KMS-11 (cell line): ENCODE data around the gene MCOLN1.

Experiments
- H2AFZ ChIP-seq: fragments of 200-600 bp; sonication (generic); 2 replicates; pipeline ENCODE4 v1.6.1; 2016; ENCODE audit warnings: antibody characterized with exemption, mixed run types, low read depth
- H3K27ac ChIP-seq: fragments of 200-600 bp; sonication (generic); 2 replicates; pipeline ENCODE4 v1.6.1; 2016; ENCODE audit warnings: mild to moderate bottlenecking, mixed run types
- H3K27me3 ChIP-seq: fragments of 200-600 bp; sonication (generic); 2 replicates; pipeline ENCODE4 v1.6.1; 2017; ENCODE audit warnings: mild to moderate bottlenecking, low read depth, mixed run types, moderate library complexity; ENCODE audit not compliant: insufficient read depth
- H3K36me3 ChIP-seq: fragments of 200-600 bp; sonication (generic); 2 replicates; pipeline ENCODE4 v1.6.1; 2017; ENCODE audit warnings: mild to moderate bottlenecking, mixed run types; ENCODE audit not compliant: insufficient read depth
- H3K4me1 ChIP-seq: fragments of 200-600 bp; sonication (generic); 2 replicates; pipeline ENCODE4 v1.6.1; 2016; ENCODE audit warnings: mild to moderate bottlenecking, low read depth, mixed run types; ENCODE audit not compliant: poor library complexity, severe bottlenecking
- H3K4me2 ChIP-seq: fragments of 200-600 bp; sonication (generic); 2 replicates; pipeline ENCODE4 v1.7.0; 2016; ENCODE audit warnings: mild to moderate bottlenecking, mixed run types
- H3K4me3 ChIP-seq: fragments of 200-600 bp; sonication (generic); IDR thresholded peaks from 2 replicates; pipeline ENCODE4 v1.6.1; 2017; ENCODE audit warnings: low read depth, low read length, mixed read lengths; ENCODE audit not compliant: insufficient read depth
- H3K79me2 ChIP-seq: fragments of 200-600 bp; sonication (generic); 2 replicates; pipeline ENCODE4 v1.6.1; 2016; ENCODE audit warnings: low read depth, mixed run types; ENCODE audit not compliant: insufficient read depth
- H3K9ac ChIP-seq: fragments of 200-600 bp; sonication (generic); 2 replicates; pipeline ENCODE4 v1.6.1; 2016; ENCODE audit warnings: mild to moderate bottlenecking, mixed run types
- H4K20me1 ChIP-seq: fragments of 200-600 bp; sonication (generic); 2 replicates; pipeline ENCODE4 v1.6.1; 2016; ENCODE audit warnings: mild to moderate bottlenecking, mixed run types; ENCODE audit not compliant: insufficient read depth
- TF ChIP-seq, protein P1 (sequence below): fragments of 200-600 bp; sonication (generic); conservative IDR thresholded peaks from 2 replicates; pipeline ENCODE4 v1.6.1; 2017; ENCODE audit warnings: low read depth, mild to moderate bottlenecking, antibody characterized with exemption, low read length, moderate library complexity, mixed read lengths

The MCOLN1 gene

DNA sequence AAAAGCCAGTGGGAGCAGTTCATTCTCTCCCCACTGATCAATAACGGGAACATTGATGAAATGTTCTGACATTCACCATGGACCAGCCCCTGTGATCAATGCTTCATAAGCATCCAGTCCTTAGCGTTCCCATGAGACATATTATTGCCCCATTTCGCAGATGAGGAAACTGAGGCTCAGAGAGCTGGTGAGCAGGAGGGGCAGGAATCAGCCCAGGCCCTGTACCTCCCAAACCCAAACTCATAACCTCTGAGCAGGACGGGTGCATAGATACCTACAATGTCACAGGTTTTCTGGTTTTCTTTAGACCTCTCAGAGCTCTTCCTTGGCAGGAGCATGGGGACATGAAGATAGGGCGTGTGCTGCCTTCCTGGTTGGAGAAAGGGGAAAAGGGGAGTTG lies 2.1 kb downstream of the MCOLN1 start:
- Histone ChIP-seq H3K4me1 (peaks cover 12% of the 10 kb centered on the region), H3K79me2 (peaks cover 6% of the 10 kb centered on the region; the same call in 1 of the 2 replicates), H3K27me3 (no peaks in the 10 kb centered on the region), H3K4me2 (no peak overlapping the region), H3K9ac (no peak overlapping the region), H4K20me1 (no peaks in the 10 kb centered on the region), H3K36me3 (no peaks in the 10 kb centered on the region), H3K4me3 (no peak overlapping the region), H3K27ac (no peak overlapping the region), H2AFZ (no peak overlapping the region)
- TF ChIP-seq, protein P1, sequence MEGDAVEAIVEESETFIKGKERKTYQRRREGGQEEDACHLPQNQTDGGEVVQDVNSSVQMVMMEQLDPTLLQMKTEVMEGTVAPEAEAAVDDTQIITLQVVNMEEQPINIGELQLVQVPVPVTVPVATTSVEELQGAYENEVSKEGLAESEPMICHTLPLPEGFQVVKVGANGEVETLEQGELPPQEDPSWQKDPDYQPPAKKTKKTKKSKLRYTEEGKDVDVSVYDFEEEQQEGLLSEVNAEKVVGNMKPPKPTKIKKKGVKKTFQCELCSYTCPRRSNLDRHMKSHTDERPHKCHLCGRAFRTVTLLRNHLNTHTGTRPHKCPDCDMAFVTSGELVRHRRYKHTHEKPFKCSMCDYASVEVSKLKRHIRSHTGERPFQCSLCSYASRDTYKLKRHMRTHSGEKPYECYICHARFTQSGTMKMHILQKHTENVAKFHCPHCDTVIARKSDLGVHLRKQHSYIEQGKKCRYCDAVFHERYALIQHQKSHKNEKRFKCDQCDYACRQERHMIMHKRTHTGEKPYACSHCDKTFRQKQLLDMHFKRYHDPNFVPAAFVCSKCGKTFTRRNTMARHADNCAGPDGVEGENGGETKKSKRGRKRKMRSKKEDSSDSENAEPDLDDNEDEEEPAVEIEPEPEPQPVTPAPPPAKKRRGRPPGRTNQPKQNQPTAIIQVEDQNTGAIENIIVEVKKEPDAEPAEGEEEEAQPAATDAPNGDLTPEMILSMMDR: no peak

DNA sequence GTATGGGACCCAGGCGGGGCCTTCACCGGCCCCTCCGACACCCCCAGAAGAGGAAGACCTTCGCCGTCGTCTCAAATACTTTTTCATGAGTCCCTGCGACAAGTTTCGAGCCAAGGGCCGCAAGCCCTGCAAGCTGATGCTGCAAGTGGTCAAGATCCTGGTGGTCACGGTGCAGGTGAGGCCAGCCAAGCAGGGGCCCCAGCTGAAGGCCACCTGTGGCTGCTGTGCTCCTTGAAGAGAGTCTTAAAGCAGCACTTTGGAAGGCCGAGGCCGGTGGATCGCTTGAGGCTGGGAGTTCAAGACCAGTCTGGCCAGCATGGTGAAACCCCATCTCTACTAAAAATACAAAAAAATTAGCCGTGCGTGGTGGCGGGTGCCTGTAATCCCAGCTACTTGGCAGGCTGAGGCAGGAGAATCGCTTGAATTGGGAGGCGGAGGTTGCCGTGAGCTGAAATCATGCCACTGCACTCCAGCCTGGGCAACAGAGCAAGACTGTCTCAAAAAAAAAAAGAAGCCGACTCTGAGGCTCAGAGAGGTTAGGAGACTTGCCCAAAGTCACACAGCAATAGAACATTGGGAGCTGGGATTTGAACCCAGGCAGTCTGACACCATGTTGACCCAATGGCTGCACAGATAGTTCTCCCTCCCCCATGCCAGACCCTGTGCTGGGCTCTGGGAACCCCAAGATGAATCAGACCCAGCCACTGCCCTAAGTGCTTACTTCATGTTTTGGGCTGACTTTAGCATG lies 2.7 kb downstream of the MCOLN1 start:
- H3K9ac ChIP-seq: no peak overlapping the region
- TF ChIP-seq, protein P1: no peak
- peaks cover 12% of the 10 kb centered on the region for H3K4me1 ChIP-seq
- no peak overlapping the region for H2AFZ ChIP-seq
- H3K36me3 ChIP-seq: no peaks in the 10 kb centered on the region
- no peak overlapping the region for H3K27ac ChIP-seq
- H3K4me3 ChIP-seq: no peak overlapping the region
- no peaks in the 10 kb centered on the region for H4K20me1 ChIP-seq
- no peak overlapping the region for H3K4me2 ChIP-seq
- H3K27me3 ChIP-seq: no peaks in the 10 kb centered on the region
- peaks cover 6% of the 10 kb centered on the region; the same call in 1 of the 2 replicates for H3K79me2 ChIP-seq

DNA sequence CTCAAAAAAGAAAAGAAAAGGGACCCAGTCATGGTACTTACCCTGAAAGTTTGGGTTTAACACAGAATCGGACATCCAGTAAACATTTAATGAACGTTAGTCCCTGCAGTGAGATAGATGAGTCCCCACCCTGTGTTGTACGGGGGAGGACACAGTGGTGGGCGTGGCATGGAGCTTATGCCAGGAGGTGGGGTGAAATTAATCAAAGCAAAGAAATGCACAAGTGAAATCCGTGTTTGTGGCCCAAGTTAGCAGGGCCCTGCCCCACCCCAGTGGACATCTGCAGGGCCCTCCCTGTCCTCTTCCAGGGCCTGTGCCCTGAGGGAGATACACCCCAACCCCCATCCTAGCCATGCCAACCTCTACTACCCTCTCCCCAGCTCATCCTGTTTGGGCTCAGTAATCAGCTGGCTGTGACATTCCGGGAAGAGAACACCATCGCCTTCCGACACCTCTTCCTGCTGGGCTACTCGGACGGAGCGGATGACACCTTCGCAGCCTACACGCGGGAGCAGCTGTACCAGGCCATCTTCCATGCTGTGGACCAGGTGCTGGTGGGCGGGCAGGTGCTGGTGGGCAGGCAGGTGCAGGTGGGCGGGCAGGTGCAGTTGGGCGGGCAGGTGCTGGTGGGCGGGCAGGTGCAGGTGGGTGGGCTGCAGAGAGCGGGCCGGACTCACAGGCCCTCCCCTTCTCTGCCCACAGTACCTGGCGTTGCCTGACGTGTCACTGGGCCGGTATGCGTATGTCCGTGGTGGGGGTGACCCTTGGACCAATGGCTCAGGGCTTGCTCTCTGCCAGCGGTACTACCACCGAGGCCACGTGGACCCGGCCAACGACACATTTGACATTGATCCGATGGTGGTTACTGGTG lies 3.9 kb downstream of the MCOLN1 start:
- no peak overlapping the region for H3K4me3 ChIP-seq
- no peak overlapping the region for H3K4me2 ChIP-seq
- peaks cover 6% of the 10 kb centered on the region; the same call in 1 of the 2 replicates for H3K79me2 ChIP-seq
- no peaks in the 10 kb centered on the region for H4K20me1 ChIP-seq
- H3K27me3 ChIP-seq: no peaks in the 10 kb centered on the region
- no peak overlapping the region for H2AFZ ChIP-seq
- H3K27ac ChIP-seq: no peak overlapping the region
- H3K4me1 ChIP-seq: peaks cover 12% of the 10 kb centered on the region
- no peaks in the 10 kb centered on the region for H3K36me3 ChIP-seq
- H3K9ac ChIP-seq: no peak overlapping the region
- TF ChIP-seq, protein P1: no peak

DNA sequence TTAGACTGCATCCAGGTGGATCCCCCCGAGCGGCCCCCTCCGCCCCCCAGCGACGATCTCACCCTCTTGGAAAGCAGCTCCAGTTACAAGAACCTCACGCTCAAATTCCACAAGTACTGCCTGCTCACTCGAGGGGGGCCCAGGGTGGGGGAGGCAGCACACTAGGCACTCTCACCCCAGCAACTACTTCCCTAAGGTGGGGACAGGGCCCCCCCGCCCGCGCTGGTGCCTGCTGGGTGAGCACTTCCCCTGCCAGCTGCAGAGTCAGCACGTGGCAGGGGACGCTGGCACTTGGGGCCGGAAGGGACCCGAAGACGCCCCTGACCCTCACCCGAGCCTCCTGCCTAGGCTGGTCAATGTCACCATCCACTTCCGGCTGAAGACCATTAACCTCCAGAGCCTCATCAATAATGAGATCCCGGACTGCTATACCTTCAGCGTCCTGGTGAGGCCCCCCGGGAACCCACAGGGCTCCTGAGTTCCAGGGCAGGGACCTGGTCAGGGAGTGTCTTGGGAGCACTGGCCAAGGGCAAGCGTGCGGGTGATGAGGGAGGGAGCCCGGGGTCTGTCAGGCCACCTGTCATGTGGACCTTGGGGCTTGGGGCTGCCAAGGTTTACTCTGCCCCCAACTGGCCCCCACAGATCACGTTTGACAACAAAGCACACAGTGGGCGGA lies 5.2 kb downstream of the MCOLN1 start:
- no peak overlapping the region for H3K4me3 ChIP-seq
- no peak overlapping the region for H3K9ac ChIP-seq
- no peaks in the 10 kb centered on the region for H4K20me1 ChIP-seq
- no peak overlapping the region for H3K27ac ChIP-seq
- H3K27me3 ChIP-seq: no peaks in the 10 kb centered on the region
- no peak overlapping the region for H3K4me2 ChIP-seq
- peaks cover 6% of the 10 kb centered on the region; the same call in 1 of the 2 replicates for H3K79me2 ChIP-seq
- no peak overlapping the region for H2AFZ ChIP-seq
- H3K4me1 ChIP-seq: peaks cover 6% of the 10 kb centered on the region
- TF ChIP-seq, protein P1: no peak
- H3K36me3 ChIP-seq: no peaks in the 10 kb centered on the region
